ENCODE measurements around the gene C3.

C3 gene

GRCh38 chr19:6714749-6715555 is 5.5 kb downstream of the C3 start:
- no peak overlapping the region for H3K27ac ChIP-seq (ENCODE audit: low read length)
- no peak overlapping the region for H3K9ac ChIP-seq (ENCODE audit: low read length)
- peaks cover 4% of the 10 kb centered on the region for H3K4me1 ChIP-seq (ENCODE audit: low read length)
- H3K4me3 ChIP-seq (ENCODE audit: low read length) = no peak overlapping the region
- H3K79me2 ChIP-seq (ENCODE audit: low read length) = no peaks in the 10 kb centered on the region
- no peaks in the 10 kb centered on the region for H3K9me3 ChIP-seq (ENCODE audit: insufficient read depth, low read length)
- no peak for TF ChIP-seq CTCF (IDR thresholded peaks at IDR 0.05; ENCODE audit: low read depth, low read length)
- TF ChIP-seq EZH2phosphoT487 (IDR thresholded peaks at IDR 0.05; ENCODE audit: low read depth) = no peak
- H3K4me2 ChIP-seq (ENCODE audit: low read length) = no peak overlapping the region
- H2AFZ ChIP-seq (ENCODE audit: low read depth, low read length) = no peak overlapping the region
- no peaks in the 10 kb centered on the region for H3K36me3 ChIP-seq (replicated peaks; ENCODE audit: low read depth, low read length)
- peaks cover 20% of the 10 kb centered on the region for H3K27me3 ChIP-seq (ENCODE audit: low read depth, low read length)
- no peaks in the 10 kb centered on the region for H4K20me1 ChIP-seq (ENCODE audit: insufficient read depth, low read length)

GRCh38 chr19:6713773-6714692 is 6.4 kb downstream of the C3 start:
- Histone ChIP-seq H3K36me3 (replicated peaks; ENCODE audit: low read depth, low read length) (no peaks in the 10 kb centered on the region), H2AFZ (ENCODE audit: low read depth, low read length) (no peak overlapping the region), H3K4me1 (ENCODE audit: low read length) (no peaks in the 10 kb centered on the region), H3K9me3 (ENCODE audit: insufficient read depth, low read length) (no peaks in the 10 kb centered on the region), H3K27ac (ENCODE audit: low read length) (no peak overlapping the region), H4K20me1 (ENCODE audit: insufficient read depth, low read length) (no peaks in the 10 kb centered on the region), H3K79me2 (ENCODE audit: low read length) (no peaks in the 10 kb centered on the region), H3K9ac (ENCODE audit: low read length) (no peak overlapping the region), H3K4me3 (ENCODE audit: low read length) (no peak overlapping the region), H3K27me3 (ENCODE audit: low read depth, low read length) (peaks cover 24% of the 10 kb centered on the region), H3K4me2 (ENCODE audit: low read length) (no peak overlapping the region)
- TF ChIP-seq CTCF (IDR thresholded peaks at IDR 0.05; ENCODE audit: low read depth, low read length) = no peak
- TF ChIP-seq EZH2phosphoT487 (IDR thresholded peaks at IDR 0.05; ENCODE audit: low read depth) = no peak

- TF ChIP-seq CTCF (IDR thresholded peaks at IDR 0.05; ENCODE audit: low read depth, low read length) = no peak
- no peak for TF ChIP-seq EZH2phosphoT487 (IDR thresholded peaks at IDR 0.05; ENCODE audit: low read depth)
- H3K27me3 ChIP-seq (ENCODE audit: low read depth, low read length) = peaks cover 24% of the 10 kb centered on the region
- H3K4me3 ChIP-seq (ENCODE audit: low read length) = no peak overlapping the region
- no peaks in the 10 kb centered on the region for H3K36me3 ChIP-seq (replicated peaks; ENCODE audit: low read depth, low read length)
- H3K9me3 ChIP-seq (ENCODE audit: insufficient read depth, low read length) = no peaks in the 10 kb centered on the region
- H3K4me2 ChIP-seq (ENCODE audit: low read length) = no peak overlapping the region
- no peak overlapping the region for H2AFZ ChIP-seq (ENCODE audit: low read depth, low read length)
- H4K20me1 ChIP-seq (ENCODE audit: insufficient read depth, low read length) = no peaks in the 10 kb centered on the region
- H3K9ac ChIP-seq (ENCODE audit: low read length) = no peak overlapping the region
- no peaks in the 10 kb centered on the region for H3K79me2 ChIP-seq (ENCODE audit: low read length)
- no peak overlapping the region for H3K27ac ChIP-seq (ENCODE audit: low read length)
- no peaks in the 10 kb centered on the region for H3K4me1 ChIP-seq (ENCODE audit: low read length)
Observed at GRCh38 chr19:6712692-6713670, 7.5 kb downstream of the C3 start.
